SJCRH30 (cell line): Measurements from ENCODE around the gene TBC1D1. TPM values are rescaled to one million over a fixed set of nuclear protein-coding genes. Genes with fewer than 3 reads are reported as not detected.

Experiments
- DNase-seq, 2 experiments: peaks; one replicate each; pipeline ENCODE4 v3.0.0-alpha.2; 2015 to 2020
- H3K27ac ChIP-seq: fragments of 250-450 bp; sonication (Bioruptor Pico); 2 replicates; pipeline ENCODE4 v1.5.1; 2020; ENCODE audit warnings: mild to moderate bottlenecking, moderate library complexity
- H3K27me3 ChIP-seq: fragments of 250-450 bp; sonication (Bioruptor Pico); 2 replicates; pipeline ENCODE4 v1.5.1; 2020; ENCODE audit warnings: mild to moderate bottlenecking, moderate library complexity
- H3K36me3 ChIP-seq: fragments of 250-450 bp; sonication (Bioruptor Pico); 2 replicates; pipeline ENCODE4 v1.5.1; 2020; ENCODE audit warnings: mild to moderate bottlenecking, moderate library complexity
- H3K4me1 ChIP-seq: fragments of 250-450 bp; sonication (Bioruptor Pico); 2 replicates; pipeline ENCODE4 v1.5.1; 2020; ENCODE audit warnings: mild to moderate bottlenecking, moderate library complexity
- H3K4me3 ChIP-seq: fragments of 250-450 bp; sonication (Bioruptor Pico); 2 replicates; pipeline ENCODE4 v1.5.1; 2020; ENCODE audit warnings: mild to moderate bottlenecking, moderate library complexity
- H3K9me3 ChIP-seq: fragments of 250-450 bp; sonication (Bioruptor Pico); replicated peaks from 2 replicates; pipeline ENCODE4 v1.5.1; 2020; ENCODE audit warnings: mild to moderate bottlenecking, moderate library complexity
- total RNA-seq: library from RNA; depleted of rRNA; stranded (reverse); fragments of >200 nt; shearing (Covaris generic); gene quantifications from 2 replicates; pipeline ENCODE4 v1.2.3, GENCODE V29; 2014

Gene TBC1D1
- total RNA-seq, 1 experiment from 2014 or later, result 91.1 TPM

DNA sequence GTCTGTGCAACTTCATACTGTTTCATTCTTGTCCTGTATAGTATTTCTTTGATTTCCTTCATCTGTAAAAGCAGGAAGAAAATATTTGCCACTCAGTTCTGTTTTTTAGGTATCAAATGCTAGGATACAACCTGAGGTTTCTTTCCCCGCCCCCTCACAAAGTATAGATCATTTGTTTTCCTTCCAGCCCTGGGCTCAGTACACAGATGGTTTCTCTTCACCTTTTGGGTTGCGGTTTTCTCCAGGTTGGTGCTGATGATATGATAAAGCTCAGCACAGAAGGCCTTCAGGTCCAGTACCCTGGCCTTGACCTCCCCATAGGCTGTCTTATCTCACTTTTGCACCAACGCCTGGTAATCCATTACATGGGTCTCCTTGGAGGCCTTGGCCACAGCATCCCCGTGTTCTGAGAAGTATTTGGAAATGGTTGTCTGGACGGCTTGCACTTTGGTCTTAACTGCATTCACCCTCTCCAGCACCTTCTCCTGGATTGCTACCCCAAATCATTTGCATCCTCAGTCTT lies 104.5 kb downstream of the TBC1D1 start:
- Histone ChIP-seq H3K27ac (no peak overlapping the region), H3K4me1 (peaks cover 7% of the 10 kb centered on the region), H3K27me3 (no peaks in the 10 kb centered on the region), H3K4me3 (no peak overlapping the region), H3K36me3 (no peaks in the 10 kb centered on the region), H3K9me3 (no peaks in the 10 kb centered on the region)
- DNase-seq, result no peak

DNA sequence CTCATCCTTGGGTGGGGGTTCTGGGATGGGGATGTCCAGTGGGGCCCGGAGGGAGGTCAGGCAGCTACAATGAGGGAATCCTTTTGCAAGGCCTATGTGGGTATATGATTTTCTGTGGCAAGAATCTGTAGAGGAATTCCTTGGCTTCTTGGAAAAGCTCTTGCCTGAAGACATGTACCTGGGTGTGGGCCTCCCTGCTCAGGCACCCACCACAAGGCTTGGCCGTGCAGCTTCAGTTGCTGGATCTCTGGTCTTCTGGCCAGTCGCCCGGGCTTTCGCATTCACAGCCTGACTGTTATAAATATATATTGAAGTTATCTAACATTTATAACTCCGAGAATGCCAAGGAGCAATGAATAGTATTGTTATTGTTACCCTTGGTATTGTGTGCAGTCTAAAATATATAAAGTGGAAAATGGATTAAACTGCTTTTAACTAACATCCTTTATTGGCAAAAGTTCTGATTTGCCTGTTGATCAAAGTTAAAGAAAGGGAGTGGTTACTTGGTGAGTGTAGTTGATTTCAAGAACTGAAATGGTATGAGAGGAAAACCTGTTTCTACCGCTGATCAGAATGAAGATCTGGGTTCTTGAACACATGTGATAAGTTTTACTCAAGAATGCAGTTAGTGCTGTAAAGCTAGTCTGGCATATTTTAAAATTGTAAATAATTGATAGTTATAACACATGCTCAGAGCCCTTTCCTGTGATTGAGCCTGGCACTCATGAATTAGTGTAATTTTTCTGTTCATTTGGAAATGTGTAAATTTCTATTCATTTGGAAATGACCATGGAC lies 105.3 kb downstream of the TBC1D1 start:
- H3K27me3 ChIP-seq, result no peaks in the 10 kb centered on the region
- no peaks in the 10 kb centered on the region for H3K9me3 ChIP-seq
- DNase-seq, result no peak
- H3K4me1 ChIP-seq, result peaks cover 7% of the 10 kb centered on the region
- no peaks in the 10 kb centered on the region for H3K36me3 ChIP-seq
- no peak overlapping the region for H3K27ac ChIP-seq
- no peak overlapping the region for H3K4me3 ChIP-seq

DNA sequence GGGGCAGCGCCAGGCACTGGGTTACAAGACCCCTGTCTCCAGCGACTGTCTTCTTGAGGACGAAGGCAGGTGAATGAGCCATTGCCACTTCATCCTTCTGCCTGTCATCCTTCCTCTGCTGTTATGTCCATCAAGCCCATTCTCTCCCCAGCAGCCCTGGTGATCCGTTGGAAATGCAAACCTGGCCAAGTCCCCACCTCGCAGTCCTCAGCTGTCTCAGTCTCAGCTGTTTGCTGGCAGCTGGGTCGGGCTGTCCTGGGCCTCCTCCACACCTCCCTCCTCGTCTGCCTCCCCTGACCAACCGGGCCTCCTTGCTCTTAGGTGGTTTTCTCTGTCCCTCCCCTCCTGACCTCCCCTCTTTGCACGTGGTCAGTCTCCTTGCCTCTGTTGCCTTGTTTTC lies 107.3 kb downstream of the TBC1D1 start:
- Histone ChIP-seq H3K27ac (no peak overlapping the region), H3K4me3 (no peak overlapping the region), H3K36me3 (no peaks in the 10 kb centered on the region), H3K27me3 (no peaks in the 10 kb centered on the region), H3K9me3 (no peaks in the 10 kb centered on the region), H3K4me1 (peaks cover 20% of the 10 kb centered on the region)
- DNase-seq, result peak; percentile 49 to 61

GRCh38 chr4:37999000-37999716 lies 108.3 kb downstream of the TBC1D1 start:
- H3K27ac ChIP-seq, result no peak overlapping the region
- no peaks in the 10 kb centered on the region for H3K27me3 ChIP-seq
- no peaks in the 10 kb centered on the region for H3K9me3 ChIP-seq
- no peak for DNase-seq
- no peak overlapping the region for H3K4me3 ChIP-seq
- H3K36me3 ChIP-seq, result no peaks in the 10 kb centered on the region
- H3K4me1 ChIP-seq, result peaks cover 20% of the 10 kb centered on the region

GRCh38 chr4:37999965-38000364 lies 109.1 kb downstream of the TBC1D1 start:
- Histone ChIP-seq H3K27me3 (no peaks in the 10 kb centered on the region), H3K4me1 (peaks cover 20% of the 10 kb centered on the region), H3K9me3 (no peaks in the 10 kb centered on the region), H3K4me3 (no peak overlapping the region), H3K27ac (no peak overlapping the region), H3K36me3 (no peaks in the 10 kb centered on the region)
- DNase-seq, result no peak

GRCh38 chr4:38001927-38002326 lies 111.0 kb downstream of the TBC1D1 start:
- no peak overlapping the region for H3K4me3 ChIP-seq
- H3K27me3 ChIP-seq, result no peaks in the 10 kb centered on the region
- H3K4me1 ChIP-seq, result peaks cover 20% of the 10 kb centered on the region
- H3K9me3 ChIP-seq, result no peaks in the 10 kb centered on the region
- no peak overlapping the region for H3K27ac ChIP-seq
- no peaks in the 10 kb centered on the region for H3K36me3 ChIP-seq
- no peak for DNase-seq

GRCh38 chr4:38002451-38003071 lies 111.7 kb downstream of the TBC1D1 start:
- no peak overlapping the region for H3K4me3 ChIP-seq
- H3K4me1 ChIP-seq, result peaks cover 20% of the 10 kb centered on the region
- H3K36me3 ChIP-seq, result no peaks in the 10 kb centered on the region
- DNase-seq, result no peak
- no peaks in the 10 kb centered on the region for H3K27me3 ChIP-seq
- H3K9me3 ChIP-seq, result no peaks in the 10 kb centered on the region
- H3K27ac ChIP-seq, result no peak overlapping the region

DNA sequence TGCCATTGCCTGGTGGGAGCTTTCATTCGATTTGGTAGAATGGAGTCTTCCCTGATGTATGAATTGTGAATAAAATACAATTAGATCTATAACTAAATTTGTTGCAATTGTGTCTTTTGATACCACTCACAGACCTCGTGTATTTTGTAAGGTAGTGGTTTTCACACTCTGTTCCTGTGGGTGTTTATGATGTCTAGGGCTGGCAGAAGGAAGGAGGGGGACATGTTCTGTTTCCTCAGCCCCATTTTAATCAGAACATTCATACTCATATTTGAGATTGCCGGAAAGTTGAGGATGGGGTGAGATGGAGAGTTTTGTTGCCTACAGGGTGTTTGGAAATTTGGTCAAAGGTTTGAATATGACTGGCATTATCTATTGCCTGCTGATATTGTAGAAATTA lies 112.2 kb downstream of the TBC1D1 start:
- no peaks in the 10 kb centered on the region for H3K27me3 ChIP-seq
- no peaks in the 10 kb centered on the region for H3K9me3 ChIP-seq
- no peak overlapping the region for H3K27ac ChIP-seq
- DNase-seq, result no peak
- H3K36me3 ChIP-seq, result no peaks in the 10 kb centered on the region
- H3K4me1 ChIP-seq, result peaks cover 17% of the 10 kb centered on the region
- no peak overlapping the region for H3K4me3 ChIP-seq

- no peak for DNase-seq
- Histone ChIP-seq H3K36me3 (no peaks in the 10 kb centered on the region), H3K27ac (no peak overlapping the region), H3K4me1 (peaks cover 12% of the 10 kb centered on the region), H3K9me3 (no peaks in the 10 kb centered on the region), H3K27me3 (no peaks in the 10 kb centered on the region), H3K4me3 (no peak overlapping the region)
Observed at GRCh38 chr4:38003628-38004027, 112.7 kb downstream of the TBC1D1 start.

DNA sequence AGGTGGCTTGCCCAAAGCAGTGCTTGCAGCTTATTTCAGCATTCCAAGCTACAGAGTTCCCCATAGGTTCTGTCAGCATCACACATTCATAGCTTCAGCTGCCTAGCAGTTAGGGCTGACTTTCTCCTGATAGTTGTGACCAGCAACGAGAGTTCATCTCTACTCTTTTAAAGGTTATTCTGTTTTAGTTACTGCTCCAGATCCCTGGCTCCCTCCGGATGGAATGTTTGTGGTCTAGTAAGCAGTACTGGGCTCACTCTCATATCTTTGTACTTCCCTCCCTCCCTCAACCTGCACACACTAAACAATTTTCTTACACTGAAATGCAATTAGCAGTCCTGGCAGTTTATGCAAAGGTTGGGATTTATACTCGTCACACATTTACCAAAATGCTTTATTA lies 113.2 kb downstream of the TBC1D1 start:
- Histone ChIP-seq H3K36me3 (no peaks in the 10 kb centered on the region), H3K27ac (no peak overlapping the region), H3K4me1 (peaks cover 12% of the 10 kb centered on the region; the same call in 1 of the 2 replicates), H3K27me3 (no peaks in the 10 kb centered on the region), H3K9me3 (no peaks in the 10 kb centered on the region), H3K4me3 (no peak overlapping the region)
- no peak for DNase-seq

DNA sequence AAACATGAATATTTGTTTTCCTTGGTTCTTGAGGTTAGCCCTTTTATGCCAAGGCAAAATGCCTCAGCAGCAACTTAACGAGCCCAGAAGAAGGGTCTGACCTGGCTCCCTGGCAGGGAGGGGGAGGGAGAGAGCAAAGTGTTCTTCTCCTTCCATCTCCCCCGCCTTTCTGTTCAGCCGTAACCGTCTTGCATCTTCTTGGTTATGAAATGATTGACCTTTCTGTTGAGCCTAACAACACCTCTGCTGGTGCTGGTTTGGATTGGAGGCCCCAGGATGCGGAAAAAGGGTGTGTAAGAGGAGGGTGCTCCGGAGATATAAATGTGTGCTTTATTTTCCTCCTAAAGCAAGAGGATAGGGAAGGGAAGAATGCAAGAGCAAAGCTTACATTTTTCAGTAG lies 114.0 kb downstream of the TBC1D1 start:
- H3K27me3 ChIP-seq, result no peaks in the 10 kb centered on the region
- no peak for DNase-seq
- no peak overlapping the region for H3K27ac ChIP-seq
- no peaks in the 10 kb centered on the region for H3K36me3 ChIP-seq
- peaks cover 18% of the 10 kb centered on the region; the same call in 1 of the 2 replicates for H3K4me1 ChIP-seq
- no peaks in the 10 kb centered on the region for H3K9me3 ChIP-seq
- H3K4me3 ChIP-seq, result no peak overlapping the region

GRCh38 chr4:38005637-38006036 lies 114.8 kb downstream of the TBC1D1 start:
- no peak for DNase-seq
- no peak overlapping the region for H3K27ac ChIP-seq
- no peaks in the 10 kb centered on the region for H3K27me3 ChIP-seq
- H3K4me3 ChIP-seq, result no peak overlapping the region
- H3K36me3 ChIP-seq, result no peaks in the 10 kb centered on the region
- peaks cover 18% of the 10 kb centered on the region; the same call in 1 of the 2 replicates for H3K4me1 ChIP-seq
- no peaks in the 10 kb centered on the region for H3K9me3 ChIP-seq

DNA sequence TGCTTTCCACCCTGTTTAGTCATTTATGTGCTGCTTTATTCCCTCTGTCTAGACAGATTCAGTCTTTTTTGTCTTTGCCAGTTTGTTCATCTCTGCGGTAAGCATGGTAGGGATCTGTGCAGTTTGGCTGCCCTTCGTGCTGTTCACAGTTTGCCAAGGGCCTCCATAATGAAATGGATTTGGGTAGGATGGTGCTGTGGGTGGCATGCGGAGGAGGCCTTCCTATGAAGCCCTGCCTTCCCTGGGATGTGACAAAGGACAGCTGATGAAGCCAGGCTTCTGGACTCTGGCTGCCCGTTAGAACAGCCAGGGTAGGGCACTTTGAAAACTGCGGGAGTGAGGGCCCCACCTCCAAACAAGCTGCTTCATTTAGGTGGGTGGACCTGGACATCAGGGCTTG lies 116.8 kb downstream of the TBC1D1 start:
- peaks cover 11% of the 10 kb centered on the region; the same call in 1 of the 2 replicates for H3K4me1 ChIP-seq
- H3K27ac ChIP-seq, result no peak overlapping the region
- H3K9me3 ChIP-seq, result no peaks in the 10 kb centered on the region
- DNase-seq, result no peak
- H3K27me3 ChIP-seq, result no peaks in the 10 kb centered on the region
- no peak overlapping the region for H3K4me3 ChIP-seq
- H3K36me3 ChIP-seq, result no peaks in the 10 kb centered on the region

DNA sequence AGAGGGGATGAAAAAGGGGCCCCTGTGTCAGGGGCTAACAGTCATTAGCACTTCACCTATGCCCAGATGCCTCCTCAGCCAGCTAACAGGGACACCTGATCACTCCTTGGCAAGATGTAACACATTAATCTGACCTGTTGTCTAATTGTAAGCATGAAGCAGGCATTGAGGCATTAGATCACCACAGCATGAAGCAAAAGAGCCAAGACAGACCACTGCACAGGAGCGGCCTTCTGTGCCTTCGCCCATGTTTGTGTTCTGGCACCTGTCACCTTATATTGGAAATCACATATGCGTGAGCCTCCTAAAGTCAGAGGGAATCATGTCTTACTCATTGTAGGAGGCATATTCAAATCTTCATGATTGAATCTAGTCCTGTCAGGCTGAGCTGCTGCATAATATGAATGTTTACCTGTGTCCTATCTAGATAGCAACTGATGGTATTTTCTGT lies 117.7 kb downstream of the TBC1D1 start:
- Histone ChIP-seq H3K36me3 (no peaks in the 10 kb centered on the region), H3K27ac (no peak overlapping the region), H3K9me3 (no peaks in the 10 kb centered on the region), H3K4me3 (no peak overlapping the region), H3K27me3 (no peaks in the 10 kb centered on the region), H3K4me1 (peaks cover 14% of the 10 kb centered on the region)
- DNase-seq, result no peak

GRCh38 chr4:38009421-38009820 lies 118.5 kb downstream of the TBC1D1 start:
- Histone ChIP-seq H3K9me3 (no peaks in the 10 kb centered on the region), H3K27me3 (no peaks in the 10 kb centered on the region), H3K4me3 (no peak overlapping the region), H3K4me1 (peaks cover 22% of the 10 kb centered on the region), H3K36me3 (no peaks in the 10 kb centered on the region), H3K27ac (no peak overlapping the region)
- no peak for DNase-seq
